ENCODE results near the gene SLC6A19.

The SLC6A19 gene

DNA sequence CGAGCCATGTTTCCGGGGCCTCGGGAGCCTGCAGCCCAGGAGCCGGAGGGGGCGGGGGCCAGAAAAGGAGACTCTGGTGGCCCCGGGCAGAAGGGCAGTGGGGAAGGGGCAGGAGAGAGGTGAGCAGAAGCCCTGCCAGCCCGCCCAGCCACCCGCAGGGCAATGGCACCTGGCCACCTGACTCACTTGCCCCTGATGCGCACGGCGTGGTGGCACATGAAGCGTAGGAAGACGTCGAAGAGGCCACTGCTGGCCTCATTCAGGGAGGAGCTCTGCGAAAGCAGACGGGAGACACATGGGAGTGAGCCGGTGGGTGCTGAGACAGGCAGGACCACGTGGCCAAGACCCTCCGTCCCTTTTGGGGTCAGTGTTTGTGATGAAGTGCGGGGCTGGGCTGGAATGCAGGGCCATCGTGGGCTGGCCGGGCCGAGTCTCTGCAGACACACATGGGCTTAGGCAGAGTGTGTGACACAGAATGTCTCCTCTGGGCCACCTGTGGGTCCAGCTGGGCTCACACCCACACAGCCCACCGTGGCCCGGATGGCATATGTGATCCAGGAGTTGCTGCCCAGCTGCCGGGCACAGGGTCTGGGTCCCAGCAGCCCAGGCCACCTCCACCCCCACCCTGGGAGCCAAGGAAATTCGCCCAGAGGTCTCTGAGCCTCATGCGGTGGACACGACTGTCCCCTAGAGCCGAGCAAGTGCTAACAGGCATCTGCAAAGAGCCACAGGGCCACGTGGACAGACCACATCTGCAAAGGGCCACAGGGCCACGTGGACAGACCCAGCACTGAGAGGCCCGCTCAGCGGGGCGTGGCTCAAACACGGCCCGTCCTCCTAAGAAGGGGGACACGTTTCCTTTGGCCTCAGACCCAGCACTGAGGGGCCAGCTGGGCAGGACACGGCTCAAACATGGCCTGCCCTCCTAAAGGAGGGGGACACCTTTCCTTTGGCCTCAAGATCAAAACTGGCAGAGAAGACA lies 69.8 kb downstream of the SLC6A19 start:
- no peak for DNase-seq

DNA sequence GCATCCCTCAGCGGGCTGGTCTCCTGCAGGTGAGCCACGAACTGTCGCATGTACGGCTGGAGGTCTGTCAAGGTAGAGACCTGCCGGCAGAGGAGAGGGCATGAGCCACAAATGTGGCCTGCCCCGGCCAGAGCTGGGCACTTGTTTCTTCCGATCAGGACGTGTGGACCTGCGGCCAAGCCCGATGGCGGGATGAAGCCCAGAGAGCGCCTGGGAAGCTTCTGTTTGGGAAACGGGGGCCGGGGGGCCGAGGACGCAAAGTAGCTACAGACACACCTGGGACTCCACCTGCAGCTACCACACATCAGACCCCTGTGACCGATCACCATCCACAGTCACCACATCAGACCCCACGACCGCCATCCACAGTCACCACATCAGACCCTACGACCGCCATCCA lies 70.8 kb downstream of the SLC6A19 start:
- DNase-seq: no peak

DNA sequence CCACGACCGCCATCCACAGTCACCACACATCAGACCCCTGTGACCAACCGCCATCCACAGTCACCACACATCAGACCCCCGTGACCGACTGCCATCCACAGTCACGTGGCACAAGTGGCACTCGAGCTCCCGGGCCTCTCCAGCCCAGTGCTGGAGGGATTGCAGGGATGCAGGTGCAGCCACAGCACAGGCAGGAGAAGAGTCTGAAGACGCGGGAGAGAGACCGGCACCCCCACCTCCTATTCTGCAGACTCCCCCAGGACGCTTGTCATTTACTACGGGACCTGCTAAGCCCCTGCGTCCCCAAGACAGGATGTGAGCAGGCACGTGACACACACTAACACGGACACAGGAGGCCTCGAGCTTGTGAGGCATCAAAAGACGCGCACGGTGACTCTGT lies 72.3 kb downstream of the SLC6A19 start:
- DNase-seq: no peak

DNA sequence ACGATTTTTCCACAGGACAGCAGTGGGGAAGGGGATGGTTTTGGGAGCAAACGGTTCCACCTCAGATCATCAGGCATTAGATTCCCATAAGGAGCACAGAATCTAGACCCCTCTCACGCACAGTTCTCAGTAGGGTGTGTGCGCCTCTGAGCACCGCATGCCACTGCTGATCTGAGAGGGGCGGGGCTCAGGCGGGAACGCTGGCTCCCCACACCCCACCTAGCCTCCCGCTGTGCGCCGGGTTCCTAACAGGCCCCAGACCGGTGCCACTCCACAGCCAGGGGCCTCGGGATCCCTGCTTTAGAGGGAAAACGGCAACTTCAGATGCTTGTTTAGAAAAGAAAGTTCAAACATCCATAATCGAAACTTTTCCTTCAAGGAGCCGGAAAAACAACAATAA lies 73.1 kb downstream of the SLC6A19 start:
- no peak for DNase-seq

Data from OCI-M1 (cell line).